NCI-H1930 (cell line): ENCODE data around the gene MDGA2.

Source experiments
- DNase-seq, 2 experiments: peaks; one replicate each; lab custom pipeline; 2025; lab: John Stamatoyannopoulos, UW

The MDGA2 gene

GRCh38 chr14:47485421-47485820 is 190.0 kb downstream of the MDGA2 start:
- no peak for DNase-seq

DNA sequence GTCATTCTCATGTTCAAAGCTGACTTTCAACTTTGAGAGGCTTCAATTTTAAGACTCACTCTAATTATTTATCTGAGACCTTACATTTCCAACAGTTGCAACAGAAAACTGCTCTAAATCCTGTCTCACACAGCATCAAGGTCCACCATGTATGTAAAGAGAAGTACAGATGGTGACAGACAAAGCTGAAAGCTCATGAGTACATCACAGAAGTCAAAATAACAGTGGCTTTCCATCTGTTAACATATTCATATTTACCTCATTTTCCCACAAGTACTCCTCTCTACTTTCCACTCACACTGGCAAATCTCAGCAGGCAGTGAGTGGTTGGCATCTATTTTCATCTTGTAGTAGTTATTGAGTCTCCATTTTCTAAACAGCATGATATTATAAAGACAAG is 192.0 kb downstream of the MDGA2 start:
- DNase-seq: no peak

GRCh38 chr14:47471075-47471474 is 204.3 kb downstream of the MDGA2 start:
- DNase-seq: no peak

GRCh38 chr14:47466916-47467315 is 208.5 kb downstream of the MDGA2 start:
- DNase-seq: no peak

GRCh38 chr14:47454025-47454424 is 221.4 kb downstream of the MDGA2 start:
- DNase-seq: no peak

DNA sequence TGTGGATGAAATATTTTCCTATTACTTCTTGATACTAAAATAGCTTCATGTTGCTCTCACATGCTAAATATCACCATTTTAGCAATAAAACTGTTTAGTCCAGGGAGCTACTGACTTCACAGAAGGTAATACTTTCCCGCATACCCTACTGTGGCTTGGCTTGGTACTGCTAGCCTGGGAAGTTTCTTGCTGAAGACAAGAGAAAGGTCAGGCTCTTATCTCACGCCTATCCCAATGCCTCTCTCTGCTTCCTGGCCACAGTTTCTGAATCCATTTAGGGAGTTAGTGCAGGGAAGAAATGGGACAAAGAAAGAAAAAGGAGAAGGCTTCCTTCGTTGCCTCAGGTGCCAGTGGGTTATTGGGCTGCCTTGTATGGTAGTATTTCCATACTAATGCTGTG is 228.3 kb downstream of the MDGA2 start:
- no peak for DNase-seq

- peak in 1 of 2 experiments; percentile 2 for DNase-seq
These were observed 233.2 kb downstream of the MDGA2 start for GRCh38 chr14:47442211-47442610.

DNA sequence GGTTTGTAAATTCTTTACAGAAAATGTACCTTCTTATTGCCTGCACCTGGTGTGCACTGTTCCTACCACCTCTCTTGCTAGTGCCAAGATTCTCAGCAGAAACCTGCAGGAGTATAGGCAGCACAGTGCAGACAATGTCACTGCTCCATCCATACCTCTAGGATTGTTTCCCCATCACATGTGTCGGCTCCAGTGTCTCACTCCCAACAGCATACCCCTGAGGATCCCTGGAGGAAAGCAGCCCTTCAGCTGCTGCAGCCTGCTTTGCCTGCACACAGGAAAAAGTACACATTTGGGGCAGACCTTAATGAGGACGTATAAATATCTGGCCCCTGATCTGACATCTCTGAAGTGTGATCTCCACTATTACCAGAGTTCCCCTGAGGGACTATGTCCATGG is 235.5 kb downstream of the MDGA2 start:
- no peak for DNase-seq

GRCh38 chr14:47438650-47439140 is 236.7 kb downstream of the MDGA2 start:
- no peak for DNase-seq

GRCh38 chr14:47435331-47435965 is 240.0 kb downstream of the MDGA2 start:
- no peak for DNase-seq

GRCh38 chr14:47427629-47428028 is 247.8 kb downstream of the MDGA2 start:
- no peak for DNase-seq

DNA sequence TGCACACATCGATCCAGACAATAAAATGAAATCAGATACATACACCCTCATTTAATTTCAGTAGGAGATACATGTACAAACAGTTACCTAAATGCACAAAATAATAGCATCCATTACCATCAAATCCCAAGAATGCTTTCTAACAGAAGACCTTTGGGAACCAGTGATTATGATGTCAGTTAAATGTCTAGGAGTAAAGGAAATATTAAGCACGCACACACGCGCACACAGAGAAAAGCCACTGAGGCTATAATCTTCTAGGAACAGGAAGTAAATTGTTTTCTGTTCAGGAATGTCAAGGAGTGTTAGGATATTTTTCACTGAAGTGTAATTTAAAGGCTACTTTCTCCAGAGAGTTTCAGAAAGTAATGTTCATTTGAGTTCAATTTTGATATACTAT is 250.1 kb downstream of the MDGA2 start:
- no peak for DNase-seq

GRCh38 chr14:47422191-47422590 is 253.2 kb downstream of the MDGA2 start:
- DNase-seq: no peak

GRCh38 chr14:47411523-47411922 is 263.9 kb downstream of the MDGA2 start:
- no peak for DNase-seq

DNA sequence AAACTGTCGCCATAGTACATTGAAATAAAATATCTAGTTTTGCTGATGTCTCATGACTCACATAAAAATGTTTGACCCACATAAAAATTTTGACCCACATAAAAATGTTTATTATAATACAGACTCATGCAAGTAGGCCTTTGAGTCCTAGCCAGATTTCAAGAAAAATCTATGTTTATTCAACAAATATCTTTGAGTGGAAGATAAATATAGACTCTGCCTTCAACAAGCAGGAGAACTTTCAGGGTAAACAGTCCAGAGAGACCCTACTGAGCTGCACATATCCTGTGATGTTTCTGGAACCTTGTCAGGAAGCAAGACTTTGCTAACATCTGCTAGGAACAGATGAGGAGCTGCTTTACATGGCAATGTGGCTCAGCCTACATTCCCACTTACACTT is 283.1 kb downstream of the MDGA2 start:
- DNase-seq: no peak

DNA sequence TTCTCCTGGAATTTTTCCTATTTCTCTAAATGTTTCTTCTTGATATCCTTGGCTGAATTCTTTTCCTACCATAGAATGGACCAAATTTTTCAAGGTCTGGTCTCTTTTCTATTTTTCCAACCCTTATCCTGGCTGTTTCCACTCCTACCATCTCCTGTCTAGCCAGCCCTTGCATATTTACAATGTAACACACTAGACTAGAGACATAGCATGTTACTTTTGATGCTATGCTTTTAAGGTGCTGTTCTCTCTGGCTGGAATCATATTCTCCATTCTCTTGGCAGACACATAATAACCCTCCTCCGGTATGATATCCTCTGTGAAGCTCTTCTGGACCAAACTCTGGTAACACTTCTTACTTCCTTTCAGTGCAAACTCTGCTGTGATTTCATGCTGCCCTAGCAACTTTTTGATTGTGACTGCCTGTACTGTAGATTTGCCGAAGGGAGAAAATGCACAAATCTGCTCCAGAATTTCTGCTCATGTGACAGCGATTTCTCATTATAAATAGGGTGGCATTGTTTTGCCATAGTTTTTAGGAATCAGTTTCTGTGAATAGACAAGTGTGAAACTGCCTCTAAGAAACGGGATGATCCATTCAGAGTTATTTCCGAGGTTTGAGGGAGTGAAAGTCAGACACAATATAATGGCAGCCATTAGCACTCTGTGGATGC is 284.4 kb downstream of the MDGA2 start:
- DNase-seq: no peak

DNA sequence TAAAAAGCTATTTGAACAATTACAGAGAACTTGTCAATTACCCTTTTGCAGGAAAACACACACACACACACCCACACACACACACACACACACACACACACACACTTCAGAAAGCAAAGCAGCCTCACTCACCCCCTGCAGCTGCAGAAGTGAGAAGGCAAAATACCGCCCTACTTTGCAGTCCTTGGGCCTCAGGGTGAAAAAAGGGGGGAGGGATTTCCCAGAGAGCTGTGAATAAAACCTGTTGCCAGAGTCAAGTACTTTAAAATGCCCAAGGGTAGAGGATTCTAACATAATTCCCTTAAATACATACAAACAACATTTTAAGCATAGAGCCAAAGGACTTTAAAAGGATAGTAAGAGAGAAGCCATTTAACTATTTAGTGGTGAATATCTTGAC is 285.9 kb downstream of the MDGA2 start:
- no peak for DNase-seq

GRCh38 chr14:47366006-47366405 is 309.4 kb downstream of the MDGA2 start:
- DNase-seq: no peak

GRCh38 chr14:47365233-47365632 is 310.2 kb downstream of the MDGA2 start:
- no peak for DNase-seq

- DNase-seq: no peak
These were observed 322.2 kb downstream of the MDGA2 start for GRCh38 chr14:47353186-47353585.

DNA sequence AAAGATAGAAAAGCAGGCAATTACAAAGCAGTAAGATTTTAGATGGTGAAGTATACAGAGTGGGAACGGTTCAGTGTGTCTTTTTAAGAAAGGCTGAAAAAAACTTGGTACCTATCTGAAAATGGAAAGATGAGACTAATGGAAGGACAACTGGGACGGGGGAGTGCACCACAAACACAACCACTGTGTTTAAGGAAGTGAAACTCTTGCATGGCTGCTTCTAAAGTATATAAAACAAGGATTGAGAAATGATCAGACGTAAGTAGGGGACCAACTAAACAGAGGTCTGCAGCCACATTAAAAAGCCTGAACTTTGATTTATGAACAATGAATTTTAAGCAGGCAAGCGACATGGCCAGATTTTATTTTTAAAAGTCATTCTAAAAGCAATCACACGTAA is 328.6 kb downstream of the MDGA2 start:
- no peak for DNase-seq

GRCh38 chr14:47345016-47345415 is 330.4 kb downstream of the MDGA2 start:
- DNase-seq: no peak

DNA sequence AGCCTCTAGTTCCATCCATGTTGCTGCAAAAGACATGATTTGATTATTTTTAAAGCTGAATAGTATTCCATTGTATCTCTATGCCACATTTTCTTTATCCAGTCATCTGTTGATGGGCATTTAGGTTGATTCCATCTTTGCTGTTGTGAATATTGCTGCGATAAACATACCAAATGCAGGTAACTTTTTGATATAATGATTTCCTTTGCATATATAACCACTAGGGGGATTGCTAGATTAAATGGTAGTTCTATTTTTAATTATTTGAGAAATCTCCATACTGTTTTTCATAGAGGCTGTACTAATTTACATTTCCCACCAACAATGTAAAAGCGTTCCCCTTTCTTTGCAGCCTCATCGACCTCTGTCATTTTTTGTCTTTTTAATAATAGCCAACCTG is 342.5 kb downstream of the MDGA2 start:
- no peak for DNase-seq

GRCh38 chr14:47332106-47332505 is 343.3 kb downstream of the MDGA2 start:
- DNase-seq: no peak
